SIG-M5 treated with dmso at 0.1 percent for 504 hours (cell line): ENCODE results near the gene TECTB.

Experiments
- DNase-seq: peaks from one replicate; lab custom pipeline; 2025; ENCODE audit not compliant: unreplicated experiment; lab: John Stamatoyannopoulos, UW

The TECTB gene

DNA sequence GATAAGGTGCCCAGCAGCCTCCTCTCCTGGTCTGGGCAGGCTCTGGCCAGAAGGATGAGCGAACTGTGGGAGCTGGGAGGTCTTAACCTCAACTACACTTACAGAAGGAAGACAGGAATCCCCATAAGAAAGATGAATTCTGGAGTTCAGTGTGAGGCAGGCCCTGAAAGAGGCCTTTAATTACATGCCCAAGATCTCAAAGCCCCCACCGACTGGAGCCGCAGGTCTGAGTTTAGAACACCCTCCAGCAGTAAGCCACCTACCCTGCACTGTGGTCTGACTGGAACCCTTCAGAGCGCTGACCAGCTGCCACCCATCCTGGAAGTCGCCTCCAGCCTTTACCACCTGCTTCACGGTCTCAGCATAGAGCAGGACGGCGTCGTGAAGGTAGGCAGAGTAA, 62.5 kb downstream of the TECTB start:
- DNase-seq: no peak

DNA sequence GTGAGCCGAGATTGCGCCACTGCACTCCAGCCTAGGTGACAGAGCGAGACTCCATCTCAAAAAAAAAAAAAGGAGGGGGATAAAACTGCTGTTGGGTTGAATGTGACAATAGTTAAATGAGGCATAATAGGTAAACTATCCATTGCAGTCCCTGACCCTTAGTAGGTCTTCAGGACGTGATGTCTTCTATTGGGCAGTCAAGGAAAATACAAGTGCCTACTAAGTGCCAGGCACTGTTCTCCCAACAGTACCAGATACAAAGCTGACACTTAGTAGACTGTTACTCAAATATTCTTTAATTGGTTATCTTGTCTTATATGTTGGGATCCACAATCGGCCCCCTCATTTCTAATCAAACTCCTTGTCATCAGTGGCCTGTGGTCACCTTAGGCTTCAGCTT, 63.6 kb downstream of the TECTB start:
- no peak for DNase-seq

GRCh38 chr10:112347709-112348671, 64.8 kb downstream of the TECTB start:
- DNase-seq: no peak

GRCh38 chr10:112348759-112349158, 65.6 kb downstream of the TECTB start:
- no peak for DNase-seq

DNA sequence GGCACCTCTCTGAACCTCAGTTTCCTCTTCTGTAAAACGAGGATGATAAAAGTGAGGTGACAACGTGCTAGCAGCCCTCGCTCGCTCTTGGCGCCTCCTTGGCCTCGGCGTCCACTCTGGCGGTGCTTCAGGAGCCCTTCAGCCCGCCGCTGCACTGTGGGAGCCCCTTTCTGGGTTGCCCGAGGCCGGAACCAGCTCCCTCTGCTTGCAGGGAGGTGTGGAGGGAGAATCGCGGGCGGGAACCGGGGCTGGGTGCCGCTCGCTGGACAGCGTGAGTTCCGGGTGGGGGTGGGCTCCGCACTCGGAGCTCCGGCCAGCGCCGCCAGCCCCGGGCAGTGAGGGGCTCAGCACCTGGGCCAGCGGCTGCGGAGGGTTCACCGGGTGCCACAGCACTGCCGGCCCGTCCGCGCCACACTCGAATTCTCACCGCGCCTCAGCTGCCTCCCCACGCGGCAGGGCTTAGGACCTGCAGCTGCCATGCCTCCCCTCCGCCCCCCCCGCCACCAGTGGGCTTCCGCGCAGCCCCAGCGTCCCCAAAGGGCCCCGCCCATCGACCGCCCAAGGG, 66.4 kb downstream of the TECTB start:
- no peak for DNase-seq

DNA sequence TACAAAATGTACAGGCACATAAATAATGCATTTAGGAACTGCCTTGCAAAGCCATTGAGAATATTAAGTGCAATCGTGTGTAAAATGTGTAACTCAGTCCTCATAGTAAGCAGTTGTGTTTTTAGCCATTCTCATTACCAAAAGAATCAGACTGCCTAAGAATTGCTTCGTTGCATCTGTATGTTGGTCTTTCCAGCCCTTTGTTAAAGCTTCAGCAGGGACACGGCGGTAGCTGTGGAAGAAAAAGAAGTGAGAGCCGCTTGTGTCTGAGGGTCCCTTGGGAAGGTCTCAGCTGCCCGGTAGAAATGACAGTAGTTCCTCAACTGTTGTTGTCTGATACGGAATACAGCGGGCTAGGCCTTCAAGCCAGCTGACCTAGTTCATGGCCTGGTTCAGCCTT, 67.9 kb downstream of the TECTB start:
- DNase-seq: no peak

DNA sequence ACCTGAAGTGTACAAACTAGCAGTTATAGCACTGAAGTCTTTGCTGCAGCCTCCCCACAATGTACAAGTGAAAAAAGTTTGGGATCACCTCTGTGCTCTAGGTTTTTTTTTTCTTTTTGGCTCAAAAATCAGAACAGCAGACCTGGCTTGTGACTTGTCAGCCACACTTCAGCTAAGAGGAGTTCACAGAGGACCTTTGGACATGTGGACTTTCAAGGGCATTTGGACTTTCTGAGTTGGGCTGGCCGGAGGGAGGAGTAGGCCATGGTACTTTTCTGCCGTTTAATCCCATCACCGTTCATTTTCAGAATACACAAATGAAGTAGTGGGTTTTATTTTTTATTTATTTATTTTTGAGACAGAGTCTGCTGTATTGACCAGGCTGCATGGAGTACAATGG, 68.8 kb downstream of the TECTB start:
- no peak for DNase-seq

- no peak for DNase-seq
These were observed 69.8 kb downstream of the TECTB start for GRCh38 chr10:112353046-112353445.
